Upper lobe of right lung (tissue), 1 donor: ENCODE measurements around the gene ABHD17A. TPM values are rescaled to one million over a fixed set of nuclear protein-coding genes. Genes with fewer than 3 reads are reported as not detected.
A peak's percentile ranks its signal among the peaks of the same experiment; 100 is the strongest.

Experiments used
- ATAC-seq: fragments of 200-7000 bp; cut with Tn5 transposase; one replicate; pipeline ENCODE4 v1.9.1; 2020; ENCODE audit warnings: mild to moderate bottlenecking, moderate library complexity
- DNase-seq: peaks from one replicate; pipeline ENCODE4 v3.0.0-alpha.2; 2020
- H3K27ac ChIP-seq: fragments of 200-600 bp; one replicate; pipeline ENCODE4 v1.8.0; 2022
- H3K27me3 ChIP-seq: fragments of 200-600 bp; one replicate; pipeline ENCODE4 v1.8.0; 2022; ENCODE audit warnings: mild to moderate bottlenecking
- H3K36me3 ChIP-seq: fragments of 200-600 bp; one replicate; pipeline ENCODE4 v1.8.0; 2022
- H3K4me1 ChIP-seq: fragments of 200-600 bp; one replicate; pipeline ENCODE4 v1.8.0; 2022
- H3K4me3 ChIP-seq: fragments of 200-600 bp; one replicate; pipeline ENCODE4 v1.8.0; 2022; ENCODE audit warnings: mild to moderate bottlenecking
- H3K9me3 ChIP-seq: fragments of 200-600 bp; one replicate; pipeline ENCODE4 v1.8.0; 2022
- intact Hi-C: fragments of 100-400 bp; cut with DNase I; formaldehyde crosslinking; loops from one replicate; pipeline ENCODE4 v1.11.0; 2022
- total RNA-seq: library from RNA; stranded (reverse); fragmentation: NEBNext Ultra II Directional; extraction: Animal tissue kit (Norgen Biotek cat#: 25700); gene quantifications from one replicate; pipeline ENCODE4 v1.2.1, GENCODE V29; 2021
- TF ChIP-seq, protein P1 (sequence below): fragments of 200-600 bp; IDR thresholded peaks from one replicate; pipeline ENCODE4 v1.8.0; 2022; ENCODE audit warnings: antibody characterized with exemption
- donor health status: DM: no; HTN: yes; CAD: no; lungs with severe emphysema.

Gene ABHD17A
- total RNA-seq, 1 donor from 2014 or later: 76.1 TPM

- Histone ChIP-seq H3K4me3 (no peak overlapping the region), H3K4me1 (peaks cover 59% of the 10 kb centered on the region), H3K36me3 (no peaks in the 10 kb centered on the region), H3K9me3 (no peaks in the 10 kb centered on the region), H3K27me3 (no peaks in the 10 kb centered on the region), H3K27ac (no peak overlapping the region)
- TF ChIP-seq, protein P1, sequence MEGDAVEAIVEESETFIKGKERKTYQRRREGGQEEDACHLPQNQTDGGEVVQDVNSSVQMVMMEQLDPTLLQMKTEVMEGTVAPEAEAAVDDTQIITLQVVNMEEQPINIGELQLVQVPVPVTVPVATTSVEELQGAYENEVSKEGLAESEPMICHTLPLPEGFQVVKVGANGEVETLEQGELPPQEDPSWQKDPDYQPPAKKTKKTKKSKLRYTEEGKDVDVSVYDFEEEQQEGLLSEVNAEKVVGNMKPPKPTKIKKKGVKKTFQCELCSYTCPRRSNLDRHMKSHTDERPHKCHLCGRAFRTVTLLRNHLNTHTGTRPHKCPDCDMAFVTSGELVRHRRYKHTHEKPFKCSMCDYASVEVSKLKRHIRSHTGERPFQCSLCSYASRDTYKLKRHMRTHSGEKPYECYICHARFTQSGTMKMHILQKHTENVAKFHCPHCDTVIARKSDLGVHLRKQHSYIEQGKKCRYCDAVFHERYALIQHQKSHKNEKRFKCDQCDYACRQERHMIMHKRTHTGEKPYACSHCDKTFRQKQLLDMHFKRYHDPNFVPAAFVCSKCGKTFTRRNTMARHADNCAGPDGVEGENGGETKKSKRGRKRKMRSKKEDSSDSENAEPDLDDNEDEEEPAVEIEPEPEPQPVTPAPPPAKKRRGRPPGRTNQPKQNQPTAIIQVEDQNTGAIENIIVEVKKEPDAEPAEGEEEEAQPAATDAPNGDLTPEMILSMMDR: no peak
- no peak for DNase-seq
- no peak for ATAC-seq
- intact Hi-C loops: no loop called here
Measured at GRCh38 chr19:1845125-1845515, 40.2 kb downstream of the ABHD17A start.

GRCh38 chr19:1844513-1845124 lies 40.7 kb downstream of the ABHD17A start:
- no peak overlapping the region for H3K27ac ChIP-seq
- TF ChIP-seq, protein P1: no peak
- no peak overlapping the region for H3K4me3 ChIP-seq
- intact Hi-C loops: no loop called here
- peaks cover 64% of the 10 kb centered on the region for H3K4me1 ChIP-seq
- DNase-seq (no peak), ATAC-seq (no peak)
- no peaks in the 10 kb centered on the region for H3K9me3 ChIP-seq
- no peaks in the 10 kb centered on the region for H3K36me3 ChIP-seq
- no peaks in the 10 kb centered on the region for H3K27me3 ChIP-seq

GRCh38 chr19:1843646-1844394 lies 41.5 kb downstream of the ABHD17A start:
- no peak overlapping the region for H3K4me3 ChIP-seq
- peaks cover 67% of the 10 kb centered on the region for H3K4me1 ChIP-seq

GRCh38 chr19:1843116-1843515 lies 42.2 kb downstream of the ABHD17A start:
- intact Hi-C loops: no loop called here
- H3K36me3 ChIP-seq: no peaks in the 10 kb centered on the region
- no peak overlapping the region for H3K27ac ChIP-seq
- DNase-seq: no peak
- peaks cover 67% of the 10 kb centered on the region for H3K4me1 ChIP-seq
- no peak for ATAC-seq
- TF ChIP-seq, protein P1: no peak
- no peaks in the 10 kb centered on the region for H3K9me3 ChIP-seq
- no peak overlapping the region for H3K4me3 ChIP-seq
- H3K27me3 ChIP-seq: no peaks in the 10 kb centered on the region

More at GRCh38 chr19:1843646-1844394, 41.5 kb downstream of the ABHD17A start:
- DNase-seq (no peak), ATAC-seq (no peak)
- TF ChIP-seq, protein P1: peak; percentile 16
- Histone ChIP-seq H3K9me3 (no peaks in the 10 kb centered on the region), H3K36me3 (no peaks in the 10 kb centered on the region), H3K27ac (no peak overlapping the region), H3K27me3 (no peaks in the 10 kb centered on the region)
- intact Hi-C loops: no loop called here

DNA sequence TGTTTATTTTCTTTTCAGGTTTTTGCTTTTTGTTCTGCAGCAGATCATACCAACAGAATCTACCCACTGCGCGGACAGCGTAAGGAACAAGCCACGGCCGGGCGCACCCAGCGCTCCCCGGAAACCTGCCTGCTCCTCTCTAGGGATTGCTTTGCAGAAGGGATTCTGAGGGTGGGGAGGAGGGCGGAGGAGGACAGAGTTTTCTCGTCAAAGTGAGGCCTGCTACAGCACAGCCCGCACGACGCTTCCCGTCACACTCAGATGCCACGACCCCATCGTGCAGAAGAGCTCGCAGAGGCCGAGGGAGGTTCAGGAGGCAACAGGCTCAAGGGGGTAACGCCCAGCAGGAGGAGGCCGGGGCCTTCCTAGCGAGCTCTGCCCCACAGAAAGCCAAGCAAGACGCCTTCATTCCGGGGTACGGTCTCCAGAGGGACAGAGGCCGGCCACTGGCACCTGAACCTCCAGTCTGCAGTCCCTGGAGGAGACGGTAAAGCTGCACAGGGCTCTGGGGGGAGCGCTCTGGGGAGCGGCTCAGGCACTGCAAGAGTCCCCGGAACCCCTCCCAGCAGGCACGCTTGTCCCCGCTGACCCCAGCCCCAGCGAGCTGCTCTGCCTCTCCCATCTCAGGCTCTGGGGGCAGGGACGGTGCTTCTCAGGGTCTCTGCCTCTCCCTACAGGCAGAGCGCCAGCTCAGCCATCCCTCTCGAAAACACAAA lies 43.9 kb downstream of the ABHD17A start:
- no peak for ATAC-seq
- H3K4me1 ChIP-seq: peaks cover 63% of the 10 kb centered on the region
- H3K36me3 ChIP-seq: no peaks in the 10 kb centered on the region
- DNase-seq: no peak
- no peaks in the 10 kb centered on the region for H3K27me3 ChIP-seq
- H3K4me3 ChIP-seq: peak overlapping the region; percentile 38
- no peaks in the 10 kb centered on the region for H3K9me3 ChIP-seq
- TF ChIP-seq, protein P1: no peak
- peak overlapping the region; percentile 47 for H3K27ac ChIP-seq
- intact Hi-C loops: no loop called here
